ENCODE data around the gene RAB17.

RAB17 gene

DNA sequence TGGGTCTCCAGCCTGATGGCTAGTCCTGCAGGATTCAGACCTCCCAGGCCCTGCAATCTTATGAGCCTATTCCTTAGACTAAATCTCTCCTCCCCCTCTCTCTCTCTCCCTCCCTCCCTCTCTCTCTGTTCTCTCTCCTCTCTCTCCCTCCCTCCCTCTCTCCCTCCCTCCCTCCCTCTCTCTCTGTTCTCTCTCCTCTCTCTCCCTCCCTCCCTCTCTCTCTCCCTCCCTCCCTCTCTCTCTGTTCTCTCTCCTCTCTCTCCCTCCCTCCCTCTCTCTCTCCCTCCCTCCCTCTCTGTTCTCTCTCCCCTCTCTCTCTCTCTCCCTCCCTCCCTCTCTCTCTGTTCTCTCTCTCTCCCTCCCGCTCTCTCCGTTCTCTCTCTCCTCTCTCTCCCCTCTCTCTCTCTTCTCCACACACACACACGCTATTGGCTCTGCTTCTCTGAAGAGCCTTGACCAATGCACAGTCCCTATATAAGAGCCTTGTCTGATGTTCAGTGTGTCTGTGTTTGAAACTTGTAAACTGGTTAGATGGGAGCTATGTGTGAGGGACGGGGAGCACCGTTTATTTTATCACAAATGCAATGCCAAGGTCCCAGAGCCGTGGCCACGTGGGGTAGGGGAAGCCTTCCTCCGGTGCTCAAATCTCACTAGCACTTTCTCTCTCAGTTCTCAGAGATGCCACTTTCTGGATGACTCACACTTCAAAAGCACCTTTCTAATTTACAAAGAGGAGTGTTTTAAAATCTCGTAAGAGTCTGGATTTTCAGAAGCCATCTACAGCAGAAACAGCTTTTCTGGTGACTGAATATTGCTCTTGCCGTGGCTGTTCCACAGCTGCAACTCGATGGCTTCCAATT, 33.5 kb downstream of the RAB17 start:
- DNase-seq: no peak

DNA sequence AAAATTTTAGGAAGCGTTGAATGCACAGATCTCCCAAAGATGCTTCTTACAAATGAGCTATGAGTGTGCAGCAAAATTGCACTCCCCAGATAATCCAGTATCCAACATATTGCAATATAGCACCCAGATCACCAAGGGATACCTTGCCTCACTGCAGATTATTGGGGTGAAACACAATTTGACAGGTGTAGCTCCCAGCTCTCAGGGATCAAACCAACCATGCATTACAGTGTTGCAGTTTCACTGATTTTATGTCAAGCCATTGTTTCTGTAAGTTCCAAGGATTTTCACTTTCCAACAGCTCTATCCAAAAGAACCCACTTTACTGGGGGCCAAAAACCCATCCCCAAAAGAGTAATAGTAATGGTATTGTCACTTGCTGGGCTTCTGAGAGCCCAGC, 35.0 kb downstream of the RAB17 start:
- DNase-seq: no peak

DNA sequence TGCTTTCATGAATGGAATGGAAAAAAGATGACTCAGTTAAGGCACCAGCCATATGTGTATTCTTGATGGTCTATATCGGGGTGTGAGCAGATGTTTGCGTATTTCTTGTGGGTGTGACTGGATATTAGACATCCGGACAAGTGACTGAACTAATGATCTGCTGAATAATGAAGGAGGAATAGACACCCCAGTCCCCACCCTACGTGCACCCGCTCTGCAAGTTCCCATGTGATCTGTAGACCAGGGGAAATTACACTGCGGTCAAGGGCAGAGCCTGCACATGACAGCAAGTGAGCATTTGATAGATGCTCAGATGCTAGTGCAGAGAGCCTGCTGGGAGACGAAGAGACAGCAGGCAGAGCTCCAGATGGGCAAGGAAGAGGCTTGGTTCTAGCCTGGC, 36.6 kb downstream of the RAB17 start:
- DNase-seq: no peak

DNA sequence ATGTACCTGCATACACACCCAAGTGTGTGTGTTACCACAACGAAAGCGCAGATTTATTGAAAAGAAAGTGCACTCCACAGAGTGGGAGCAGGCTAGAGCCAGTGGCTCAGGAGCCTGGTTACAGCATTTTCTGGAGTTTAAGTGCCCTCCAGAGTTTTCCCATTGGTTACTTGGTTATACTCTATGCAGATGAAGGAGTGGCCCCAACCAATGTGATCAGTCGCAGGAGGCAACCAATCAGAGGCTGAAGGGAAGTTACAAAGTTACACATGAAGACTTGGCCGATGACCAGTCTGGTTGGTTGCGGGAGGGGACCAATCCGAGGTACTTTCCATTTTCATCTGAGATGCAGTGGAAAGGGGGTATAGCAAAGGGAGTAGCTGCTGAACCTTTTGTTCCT, 37.6 kb downstream of the RAB17 start:
- DNase-seq: no peak

DNA sequence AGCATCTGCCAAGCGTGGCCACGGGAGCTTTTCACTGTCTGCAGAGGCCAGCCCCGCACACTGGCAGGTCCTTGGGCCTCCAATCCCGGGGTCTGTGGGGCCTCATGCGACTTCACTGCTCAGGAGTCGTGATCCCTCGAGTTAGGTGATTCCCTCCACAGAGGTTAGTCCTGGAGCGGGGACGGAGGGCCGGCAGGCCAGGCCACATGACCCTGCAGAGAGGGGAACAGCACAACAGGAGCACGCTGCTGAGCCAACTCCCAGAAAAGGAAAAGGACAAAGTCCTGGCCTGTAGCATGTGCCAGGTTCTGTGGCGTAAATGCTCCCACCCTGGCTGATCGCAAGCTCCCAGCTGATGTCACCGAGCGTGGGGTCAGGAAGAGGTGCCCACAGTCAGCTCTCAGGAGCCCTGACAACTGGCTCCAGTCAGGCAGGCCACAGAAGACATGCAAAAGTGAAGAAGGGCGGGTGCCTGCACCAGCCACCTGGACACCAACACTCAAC, 39.4 kb downstream of the RAB17 start:
- DNase-seq: no peak

DNA sequence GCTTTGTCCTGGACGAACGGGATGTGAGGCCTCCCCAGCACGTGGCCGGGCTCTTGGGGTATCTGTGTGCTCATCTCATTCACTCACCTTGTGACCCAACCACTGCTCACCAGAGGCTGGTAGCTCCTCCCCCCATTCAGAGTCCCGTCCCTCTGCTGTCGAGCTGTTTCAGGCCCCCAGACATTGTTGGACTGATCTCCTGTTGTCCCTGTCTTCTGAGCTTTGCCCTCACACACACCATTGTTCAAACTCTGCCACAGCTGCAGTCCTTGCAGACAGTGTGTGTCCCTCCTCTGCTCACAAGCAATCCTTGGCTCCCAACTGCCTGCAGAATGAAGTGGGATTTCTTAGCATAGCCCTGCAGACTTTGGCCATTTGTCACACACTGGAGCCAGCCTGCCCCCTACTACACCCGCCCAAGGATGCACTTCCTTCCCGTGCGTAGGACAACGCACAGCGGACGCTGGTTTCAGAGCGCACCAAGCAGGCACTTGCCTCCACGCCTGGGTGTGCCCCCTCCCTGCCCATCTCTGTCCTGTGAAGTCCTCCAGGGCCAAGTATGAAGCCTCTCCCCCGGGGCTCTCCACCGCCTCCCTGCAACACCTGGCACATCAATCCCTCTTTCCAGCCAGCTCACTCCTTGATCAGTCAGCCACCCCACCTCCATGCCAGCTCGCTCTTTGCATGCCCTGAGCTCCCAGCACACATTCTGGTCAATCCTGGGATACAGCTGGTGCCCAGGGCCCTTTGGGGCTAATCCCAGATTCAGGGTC, 40.7 kb downstream of the RAB17 start:
- DNase-seq: no peak

DNA sequence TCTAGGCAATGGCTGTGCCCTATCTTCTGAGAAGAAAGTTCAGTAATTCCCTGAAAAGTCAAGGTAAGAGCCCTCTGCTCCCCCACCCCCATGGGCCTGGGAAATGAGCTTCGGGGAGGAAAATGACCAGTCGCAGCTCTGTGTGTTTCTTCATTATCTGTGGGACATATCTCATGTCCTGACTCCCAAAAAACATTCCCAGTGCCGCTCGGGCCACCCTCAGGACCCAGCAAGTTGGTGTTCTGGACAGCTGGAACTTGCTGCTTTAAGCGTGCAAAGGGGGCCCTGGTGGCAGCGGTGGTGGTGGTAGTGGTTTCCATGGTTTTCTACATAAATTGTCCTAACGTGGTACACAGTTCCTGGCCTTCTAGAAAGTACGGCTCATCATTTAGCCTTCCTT, 41.3 kb downstream of the RAB17 start:
- no peak for DNase-seq

DNA sequence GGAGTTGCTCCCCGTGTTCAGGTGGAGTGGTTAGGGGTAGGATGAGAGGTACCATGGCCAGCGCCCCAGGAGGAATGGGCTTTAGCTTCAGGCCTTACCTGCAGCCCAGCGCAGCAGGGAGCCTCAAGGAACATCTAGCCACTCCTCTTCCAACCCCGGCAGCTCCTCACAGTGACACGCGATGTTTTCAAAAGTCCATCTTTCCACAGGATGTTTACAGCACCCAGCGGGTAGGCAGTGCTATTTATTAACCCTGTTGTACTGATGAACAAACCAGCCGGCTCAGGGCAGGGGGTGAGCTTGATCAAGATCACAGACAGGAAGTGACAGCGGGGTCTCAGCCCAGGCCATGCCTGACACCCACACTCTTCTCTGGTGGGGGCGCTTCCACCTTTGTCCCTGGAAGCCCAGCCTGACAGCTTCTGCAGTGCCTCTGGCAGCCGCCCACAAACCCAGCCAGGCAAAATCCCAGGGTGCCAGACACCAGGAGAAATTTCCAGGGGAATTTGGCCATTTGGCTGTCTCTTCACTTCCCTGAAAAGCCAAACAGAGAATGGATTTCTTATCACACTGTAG, 42.6 kb downstream of the RAB17 start:
- no peak for DNase-seq

DNA sequence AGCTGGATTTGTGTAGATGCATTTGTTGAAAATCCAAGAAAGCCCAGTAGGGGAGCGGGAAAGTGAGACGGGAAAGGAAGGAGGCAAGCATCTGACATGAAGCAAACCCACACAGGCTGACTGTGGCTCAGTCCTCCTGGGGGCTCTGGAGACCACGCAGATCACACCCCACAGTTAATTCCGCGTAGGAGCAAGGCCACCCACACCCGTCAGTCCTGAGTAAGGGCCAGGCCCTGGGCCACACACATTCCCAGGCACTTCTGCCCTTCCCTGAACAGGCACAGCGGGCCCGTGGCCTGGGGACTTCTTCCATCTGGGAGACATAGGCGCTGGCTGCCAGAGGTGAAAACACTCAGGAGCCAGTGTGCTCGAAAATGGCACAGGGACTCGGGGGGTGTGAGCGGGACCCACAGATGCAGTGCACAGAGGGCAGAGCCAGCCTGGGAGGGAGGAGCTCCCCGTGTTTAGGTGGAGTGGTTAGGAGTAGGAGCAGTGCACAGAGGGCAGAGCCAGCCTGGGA, 43.6 kb downstream of the RAB17 start:
- no peak for DNase-seq

DNA sequence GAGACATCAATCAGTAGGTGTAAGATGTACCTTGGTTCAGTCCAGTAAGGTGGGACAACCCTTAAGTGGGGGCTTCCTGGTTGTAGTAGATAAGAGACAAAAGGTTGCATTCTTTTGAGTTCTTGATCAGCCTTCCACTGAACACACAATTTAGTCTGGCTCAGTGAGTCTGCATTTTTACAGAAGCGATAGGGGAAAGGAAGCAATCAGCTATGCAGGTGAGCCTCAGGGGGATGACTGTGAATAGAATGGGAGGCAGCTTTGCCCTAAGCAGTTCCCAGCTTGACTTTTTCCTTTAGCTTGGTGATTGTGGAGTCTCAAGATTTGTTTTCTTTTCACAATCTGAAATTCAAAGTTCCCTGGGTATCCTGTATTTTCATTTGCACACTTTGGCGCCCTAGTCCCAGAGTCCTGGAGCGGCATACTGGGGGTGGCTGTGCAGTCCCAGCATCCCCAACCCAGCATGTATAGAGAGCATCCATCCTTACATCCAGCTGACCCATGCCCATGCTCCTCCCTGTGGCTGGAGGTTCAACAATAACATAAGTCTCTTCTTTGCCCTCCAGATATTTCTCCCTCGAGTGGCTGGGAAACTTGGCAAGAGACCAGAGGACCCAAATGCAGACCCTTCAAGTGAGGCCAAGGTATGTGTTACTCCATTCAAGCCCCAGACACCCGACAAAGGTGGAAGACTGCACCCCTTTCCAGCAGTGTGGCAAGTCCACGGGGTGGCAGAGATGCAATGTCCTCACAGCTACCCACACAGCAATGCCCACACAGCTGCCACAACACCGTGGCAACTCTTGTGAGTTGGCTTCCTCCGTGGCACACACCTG, 44.3 kb downstream of the RAB17 start:
- no peak for DNase-seq

DNA sequence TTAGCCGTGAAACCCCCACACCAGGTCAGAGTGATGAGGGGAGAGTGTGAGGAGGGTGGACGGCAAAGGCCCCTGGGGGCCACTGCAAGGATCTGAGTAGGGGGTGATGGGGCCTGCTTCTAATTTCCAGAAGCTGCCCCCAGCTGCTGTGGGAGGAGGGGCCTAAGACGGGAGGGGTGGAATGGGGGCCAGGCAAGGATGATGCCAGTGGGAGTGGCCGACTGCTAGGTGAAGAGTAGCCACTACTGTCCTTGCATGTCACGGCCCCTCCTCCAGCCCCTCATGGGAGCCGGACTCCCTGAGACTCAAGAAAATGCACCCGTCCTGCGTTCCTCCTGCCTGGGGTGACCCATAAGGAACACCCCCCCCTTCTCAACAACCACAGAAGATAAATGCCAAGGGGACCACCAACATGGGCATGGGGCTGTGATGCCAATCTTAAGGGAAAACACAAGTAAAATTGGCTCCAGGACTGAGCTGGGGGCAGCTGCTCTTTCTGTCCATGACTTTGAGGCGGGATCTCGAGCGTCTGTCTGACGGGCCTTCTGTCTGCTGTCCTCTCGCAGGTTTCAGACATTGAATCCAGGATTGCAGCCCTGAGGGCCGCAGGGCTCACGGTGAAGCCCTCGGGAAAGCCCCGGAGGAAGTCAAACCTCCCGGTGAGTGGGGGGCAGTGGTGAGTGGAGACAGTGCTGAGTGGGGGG, 48.4 kb downstream of the RAB17 start:
- no peak for DNase-seq

DNA sequence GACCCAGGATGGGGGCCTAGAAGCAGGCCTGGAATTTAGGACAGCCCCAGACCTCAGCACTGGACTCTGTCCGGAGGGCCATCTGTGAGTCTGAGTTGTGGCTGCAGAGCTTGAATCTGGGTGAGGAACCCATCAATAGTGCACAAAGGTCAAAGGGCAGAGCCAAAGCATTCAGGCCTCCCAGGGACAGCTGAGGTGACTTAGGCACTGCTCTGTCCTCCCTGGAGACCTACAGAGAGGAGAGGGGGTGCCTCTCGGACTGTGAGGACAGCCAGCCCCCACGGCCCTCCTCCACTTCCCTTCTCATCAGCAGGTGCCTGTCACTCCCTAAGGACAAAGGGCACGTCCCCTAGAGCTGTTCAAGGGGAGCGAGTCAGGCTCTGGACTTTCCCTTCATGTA, 49.3 kb downstream of the RAB17 start:
- no peak for DNase-seq

DNA sequence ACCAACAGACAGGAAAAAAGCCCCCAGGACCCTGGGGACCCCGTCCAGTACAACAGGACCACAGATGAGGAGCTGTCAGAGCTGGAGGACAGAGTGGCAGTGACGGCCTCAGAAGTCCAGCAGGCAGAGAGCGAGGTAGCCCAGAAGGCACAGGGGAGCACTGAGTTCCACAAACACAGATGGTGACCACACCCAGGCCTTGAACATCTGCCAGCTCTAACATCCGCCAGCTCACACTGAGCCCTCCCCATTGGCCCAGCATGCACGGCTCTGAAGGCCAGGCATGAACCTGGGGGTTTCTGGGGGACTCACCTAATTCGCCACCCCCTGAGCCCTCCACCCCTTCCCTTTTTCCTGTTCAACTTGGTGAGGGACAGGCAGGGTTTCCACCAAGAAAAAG, 49.7 kb downstream of the RAB17 start:
- no peak for DNase-seq

DNA sequence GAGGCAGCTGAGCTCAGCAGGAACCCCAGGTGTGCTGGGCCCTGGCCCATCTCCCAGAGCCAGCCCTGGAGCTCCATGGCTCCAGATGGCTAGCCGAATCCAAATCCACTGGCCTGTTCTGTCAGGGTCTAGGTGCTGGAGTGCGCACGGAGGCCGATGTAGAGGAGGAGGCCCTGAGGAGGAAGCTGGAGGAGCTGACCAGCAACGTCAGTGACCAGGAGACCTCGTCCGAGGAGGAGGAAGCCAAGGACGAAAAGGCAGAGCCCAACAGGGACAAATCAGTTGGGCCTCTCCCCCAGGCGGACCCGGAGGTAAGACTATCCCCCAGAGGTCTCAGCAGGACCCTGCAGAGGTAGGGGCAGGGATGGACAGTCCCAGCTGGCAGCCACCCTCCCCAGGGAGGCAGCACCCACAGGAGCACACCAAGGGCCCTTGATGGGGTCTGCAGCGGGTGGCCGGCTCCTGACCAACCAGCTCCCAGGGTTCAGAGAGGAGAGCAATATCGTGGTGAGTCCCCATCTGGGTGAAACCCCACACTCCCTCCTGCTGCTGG, 50.2 kb downstream of the RAB17 start:
- DNase-seq: no peak

DNA sequence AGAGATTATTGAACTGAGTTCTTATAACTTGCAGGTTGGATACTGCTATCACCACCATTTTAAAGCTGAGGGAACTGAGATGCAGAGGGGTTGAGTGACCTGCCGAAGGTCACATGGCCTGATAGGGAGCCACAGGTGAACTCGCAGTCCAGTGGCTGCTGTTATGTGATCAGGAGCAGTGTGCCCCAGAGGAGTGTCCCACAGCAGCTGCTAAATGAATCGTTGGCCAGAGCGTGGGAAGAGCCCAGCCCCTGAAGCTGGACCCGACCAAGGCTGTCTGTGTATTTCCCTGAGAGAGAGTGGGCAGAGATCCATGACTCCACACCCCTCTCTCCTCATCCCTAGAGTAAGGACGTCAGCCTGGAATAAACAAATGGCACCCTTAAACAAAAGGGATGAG, 50.9 kb downstream of the RAB17 start:
- DNase-seq: no peak

DNA sequence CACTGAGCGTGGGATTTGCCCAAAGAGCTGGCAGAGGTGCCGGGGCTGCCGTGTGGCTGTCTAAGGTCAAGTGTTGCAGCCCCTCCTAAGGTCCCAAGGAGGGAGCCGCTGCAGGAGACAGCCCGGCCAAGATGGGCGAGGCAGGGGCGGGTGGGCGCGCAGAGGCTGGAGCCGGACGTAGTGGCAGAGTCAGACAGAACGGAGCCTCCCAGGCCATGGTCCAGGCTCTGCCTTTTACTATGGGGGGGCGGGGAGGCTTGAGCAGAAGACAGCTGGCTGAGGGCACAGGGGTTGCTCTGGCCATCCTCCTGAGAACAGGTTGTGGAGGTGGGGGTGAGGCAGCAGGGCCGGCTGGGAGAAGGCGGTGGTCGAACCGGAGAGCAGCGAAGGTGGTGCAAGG, 51.6 kb downstream of the RAB17 start:
- no peak for DNase-seq

DNA sequence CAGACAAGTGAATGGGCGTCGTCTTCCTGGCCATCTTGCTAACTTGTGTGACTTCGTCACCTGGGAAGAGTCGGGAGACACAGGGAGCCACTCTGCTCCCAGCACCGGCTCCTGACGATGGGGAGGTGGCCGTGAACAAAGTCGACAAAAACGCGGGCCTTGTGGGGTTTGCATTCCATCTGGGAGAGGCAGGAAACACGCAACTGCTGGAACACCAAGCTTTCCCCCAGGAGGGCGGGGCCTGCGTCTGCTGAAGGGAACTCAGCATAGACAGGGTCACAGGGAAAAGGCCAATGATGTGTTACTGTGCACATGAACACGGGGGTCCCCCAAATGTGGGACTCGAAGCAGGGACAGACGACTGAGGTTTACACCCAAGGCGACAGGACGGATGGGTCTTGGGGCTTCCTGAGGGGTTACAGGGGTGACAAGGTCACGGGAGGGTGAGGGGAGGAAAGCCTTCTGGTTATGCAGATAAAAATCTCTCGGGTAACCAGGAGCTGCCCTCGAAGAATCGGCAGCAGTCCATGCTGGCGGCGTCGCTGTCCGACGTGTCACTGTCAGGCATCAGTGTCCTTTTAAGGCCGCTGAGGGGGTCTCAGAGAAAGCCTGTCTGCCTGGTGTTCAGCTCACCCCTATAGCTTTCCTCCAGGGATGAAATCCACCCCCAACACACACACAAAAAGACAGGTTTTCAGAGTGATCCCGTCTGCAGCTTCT, 52.4 kb downstream of the RAB17 start:
- DNase-seq: no peak

DNA sequence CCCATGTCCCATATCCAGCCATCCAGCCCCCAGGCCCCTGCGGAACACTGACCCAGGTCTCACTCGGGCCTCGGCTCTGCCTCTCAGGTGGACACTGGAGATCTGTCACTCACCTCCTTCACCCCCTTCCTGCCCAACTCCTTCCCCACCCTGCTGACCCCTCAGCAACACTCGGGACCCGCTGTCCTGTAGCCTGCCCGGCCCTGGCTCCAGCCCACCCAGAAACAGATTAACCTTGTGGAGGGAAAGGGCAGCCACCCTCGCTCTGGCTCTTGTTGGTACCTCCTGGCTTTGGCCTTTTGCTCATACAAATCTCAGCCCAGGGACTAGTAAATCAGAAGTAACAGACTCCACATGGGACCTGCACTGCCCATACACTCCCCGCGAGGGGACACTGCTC, 53.9 kb downstream of the RAB17 start:
- DNase-seq: no peak

DNA sequence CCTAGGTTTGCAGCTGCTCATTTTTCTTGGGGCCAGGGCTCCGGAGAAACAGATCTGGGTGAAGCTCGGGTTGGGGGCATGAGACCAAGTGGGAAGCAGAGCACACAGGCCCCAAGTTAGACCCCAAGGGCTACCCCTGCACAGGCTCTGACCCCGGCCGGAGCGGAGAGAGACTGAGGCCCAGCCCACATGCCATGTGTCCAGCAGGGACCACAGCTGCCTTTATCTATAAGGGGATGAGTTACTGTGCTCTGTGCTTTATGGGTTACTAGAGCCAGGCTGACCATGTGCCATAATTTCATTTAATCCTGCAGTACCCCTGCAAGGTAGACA, 54.5 kb downstream of the RAB17 start:
- no peak for DNase-seq

DNA sequence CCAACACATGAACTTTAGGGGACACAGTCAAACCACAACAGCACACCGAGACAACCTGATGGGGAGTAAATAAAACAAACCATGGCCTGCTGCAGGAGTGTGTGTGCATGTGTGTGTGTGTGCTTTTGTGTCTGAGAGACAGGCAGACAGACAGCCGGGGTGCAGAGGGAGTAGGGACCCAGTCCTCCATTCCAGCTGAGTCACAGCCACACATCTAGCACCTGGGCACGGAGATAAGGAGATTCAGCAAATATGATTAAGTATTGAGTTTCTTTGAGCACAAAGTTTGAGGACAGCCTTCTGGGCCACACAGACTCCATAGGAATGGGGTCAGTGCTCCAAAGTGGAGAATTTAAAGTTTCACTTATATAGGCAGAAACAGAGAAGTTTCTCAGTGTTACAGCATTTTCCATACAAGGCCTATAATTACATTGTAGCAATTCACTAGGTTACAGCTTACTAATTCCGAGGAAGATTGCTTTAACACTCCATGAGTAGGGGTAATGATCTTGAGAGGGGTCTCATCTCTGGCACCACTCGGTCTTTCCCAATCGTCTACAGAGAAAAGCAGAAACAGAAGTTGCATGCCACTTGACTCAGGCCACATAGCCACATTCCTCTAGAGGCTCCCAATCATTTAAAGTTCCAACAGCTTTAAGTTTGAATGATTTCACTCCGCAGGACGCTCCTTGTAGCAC, 55.0 kb downstream of the RAB17 start:
- DNase-seq: no peak

DNA sequence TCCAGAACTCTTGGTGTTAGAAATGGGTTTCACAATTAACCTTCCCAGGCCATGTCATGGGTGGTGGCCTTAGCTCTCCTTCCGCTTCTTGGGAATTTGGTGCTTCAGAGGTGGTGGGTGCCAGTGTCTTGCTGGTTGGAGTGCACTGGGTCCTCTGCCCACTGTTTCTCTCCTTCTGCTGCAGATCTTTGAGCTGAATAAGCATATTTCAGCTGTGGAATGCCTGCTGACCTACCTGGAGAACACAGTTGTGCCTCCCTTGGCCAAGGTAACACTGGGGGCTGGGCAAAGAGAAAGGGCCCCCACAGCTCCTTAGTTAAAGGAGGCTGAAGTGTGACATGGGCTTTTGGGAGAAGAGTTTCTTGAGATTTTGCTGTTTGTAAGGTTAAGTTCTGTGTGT, 56.2 kb downstream of the RAB17 start:
- no peak for DNase-seq
